ENCODE results near the gene CCL28.

GRCh38 chr5:43354774-43355173 is 57.4 kb downstream of the CCL28 start:
- no peak for TF ChIP-seq CTCF (conservative IDR thresholded peaks at IDR 0.05; ENCODE audit: low read depth in 2 of 2)
- TF ChIP-seq POLR2AphosphoS5 (IDR thresholded peaks at IDR 0.05; ENCODE audit: low read depth) = no peak
- TF ChIP-seq EZH2phosphoT487 (IDR thresholded peaks at IDR 0.05; ENCODE audit: unreplicated experiment) = no peak
- TF ChIP-seq STAT1 (IDR thresholded peaks at IDR 0.05; ENCODE audit: unreplicated experiment) = no peak
